Fibroblast of mammary gland (primary cell): ENCODE measurements around the gene SLC17A8.

Experiments used
- DNase-seq: peaks from one replicate; pipeline ENCODE4 v3.0.0-alpha.2; 2010; ENCODE audit warnings: low read depth
- H3K4me3 ChIP-seq: 2 replicates; pipeline ENCODE4 v1.5.1; 2011; ENCODE audit warnings: low read depth, mild to moderate bottlenecking, low read length, moderate library complexity; ENCODE audit not compliant: control insufficient read depth
- CTCF ChIP-seq: conservative IDR thresholded peaks from 2 replicates; pipeline ENCODE4 v1.5.1; 2011; ENCODE audit warnings: low read depth, low read length, inconsistent platforms; ENCODE audit not compliant: control insufficient read depth, insufficient read depth

SLC17A8 gene

DNA sequence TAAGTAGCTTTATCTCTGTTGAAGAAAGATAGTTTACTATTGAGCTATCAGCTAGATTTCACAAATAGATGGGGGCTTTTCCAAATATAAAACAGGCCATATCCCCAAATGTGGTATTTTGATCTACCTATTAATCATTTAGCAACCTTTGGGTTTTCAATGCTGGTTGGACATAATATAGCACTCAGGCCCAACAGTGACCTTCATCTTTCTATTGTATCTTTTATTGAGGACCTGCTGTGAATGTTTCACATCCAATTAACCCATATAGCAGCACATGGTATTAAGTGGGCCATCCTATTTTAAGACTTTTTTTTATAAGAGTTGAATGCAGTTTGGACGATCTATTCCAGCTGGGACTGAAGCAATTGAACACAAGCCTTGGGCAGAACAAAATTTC, 106.8 kb downstream of the SLC17A8 start:
- DNase-seq, result no peak
- TF ChIP-seq CTCF, result no peak
- no peak overlapping the region for H3K4me3 ChIP-seq

DNA sequence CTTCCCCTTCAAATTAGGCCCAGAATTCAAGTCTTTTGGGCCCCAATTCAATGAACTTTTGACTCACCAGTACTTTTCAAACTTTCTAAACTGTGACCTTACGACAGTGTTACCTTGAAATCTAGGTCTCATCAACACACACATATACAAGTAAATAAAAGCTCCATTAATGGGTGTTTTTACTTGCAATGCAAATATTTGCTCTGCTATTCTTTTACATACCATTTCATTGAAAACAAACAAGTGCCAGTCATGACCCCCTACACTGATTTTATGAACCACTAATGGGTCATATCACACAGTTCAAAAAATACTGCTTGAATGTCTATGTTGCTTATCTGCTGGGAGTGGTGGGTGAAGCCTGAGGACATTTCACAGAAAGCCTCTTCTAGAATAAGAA, 107.7 kb downstream of the SLC17A8 start:
- H3K4me3 ChIP-seq, result no peak overlapping the region
- TF ChIP-seq CTCF, result no peak
- DNase-seq, result no peak

DNA sequence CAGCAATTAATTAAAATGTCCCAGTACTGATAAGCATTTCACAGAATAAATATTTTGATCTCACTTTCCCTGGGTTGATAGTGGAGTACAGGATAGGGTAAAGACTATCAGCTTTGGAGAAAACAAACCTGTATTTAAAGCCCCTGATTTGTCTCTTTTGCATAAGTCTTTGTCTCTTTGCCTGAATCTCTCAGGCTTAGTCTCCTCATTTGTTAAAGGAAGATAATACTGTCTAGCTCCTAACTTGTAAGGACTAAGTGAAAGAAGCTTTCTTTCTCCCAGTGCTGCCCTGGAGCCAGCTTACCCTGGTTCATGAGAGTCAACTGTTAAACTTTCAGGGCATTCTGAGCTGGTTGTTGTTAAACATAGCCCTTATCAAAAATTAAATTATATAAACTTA, 111.3 kb downstream of the SLC17A8 start:
- TF ChIP-seq CTCF, result no peak
- no peak overlapping the region for H3K4me3 ChIP-seq
- DNase-seq, result no peak
